ENCODE measurements around the gene PICALM.

Gene PICALM

GRCh38 chr11:86066033-86066432, 2.9 kb downstream of the PICALM start:
- TF ChIP-seq GATA3 (IDR thresholded peaks at IDR 0.05; ENCODE audit: low read depth, low read length) (no peak), GATA2 (IDR thresholded peaks at IDR 0.05; ENCODE audit: low read depth, low read length) (no peak)

- TF ChIP-seq GATA3 (IDR thresholded peaks at IDR 0.05; ENCODE audit: low read depth, low read length), result no peak
- TF ChIP-seq GATA2 (IDR thresholded peaks at IDR 0.05; ENCODE audit: low read depth, low read length), result no peak
These were observed 4.6 kb downstream of the PICALM start for GRCh38 chr11:86064220-86064803.

- TF ChIP-seq GATA2 (IDR thresholded peaks at IDR 0.05; ENCODE audit: low read depth, low read length), result no peak
- TF ChIP-seq GATA3 (IDR thresholded peaks at IDR 0.05; ENCODE audit: low read depth, low read length), result no peak
These were observed 5.3 kb downstream of the PICALM start for GRCh38 chr11:86063536-86063935.

GRCh38 chr11:86062719-86063118, 6.2 kb downstream of the PICALM start:
- TF ChIP-seq GATA3 (IDR thresholded peaks at IDR 0.05; ENCODE audit: low read depth, low read length) (no peak), GATA2 (IDR thresholded peaks at IDR 0.05; ENCODE audit: low read depth, low read length) (no peak)

- TF ChIP-seq GATA3 (IDR thresholded peaks at IDR 0.05; ENCODE audit: low read depth, low read length), result no peak
- TF ChIP-seq GATA2 (IDR thresholded peaks at IDR 0.05; ENCODE audit: low read depth, low read length), result no peak
These were observed 7.2 kb downstream of the PICALM start for GRCh38 chr11:86061483-86062205.

GRCh38 chr11:86060544-86060943, 8.3 kb downstream of the PICALM start:
- no peak for TF ChIP-seq GATA2 (IDR thresholded peaks at IDR 0.05; ENCODE audit: low read depth, low read length)
- TF ChIP-seq GATA3 (IDR thresholded peaks at IDR 0.05; ENCODE audit: low read depth, low read length), result no peak

- TF ChIP-seq GATA2 (IDR thresholded peaks at IDR 0.05; ENCODE audit: low read depth, low read length), result no peak
- no peak for TF ChIP-seq GATA3 (IDR thresholded peaks at IDR 0.05; ENCODE audit: low read depth, low read length)
These were observed 10.5 kb downstream of the PICALM start for GRCh38 chr11:86058360-86058759.

GRCh38 chr11:86056351-86056854, 12.5 kb downstream of the PICALM start:
- no peak for TF ChIP-seq GATA2 (IDR thresholded peaks at IDR 0.05; ENCODE audit: low read depth, low read length)
- no peak for TF ChIP-seq GATA3 (IDR thresholded peaks at IDR 0.05; ENCODE audit: low read depth, low read length)

GRCh38 chr11:86052693-86053641, 15.9 kb downstream of the PICALM start:
- TF ChIP-seq GATA3 (IDR thresholded peaks at IDR 0.05; ENCODE audit: low read depth, low read length) (no peak; the same call in 1 of the 2 replicates), GATA2 (IDR thresholded peaks at IDR 0.05; ENCODE audit: low read depth, low read length) (no peak)

GRCh38 chr11:86050196-86050709, 18.6 kb downstream of the PICALM start:
- TF ChIP-seq GATA3 (IDR thresholded peaks at IDR 0.05; ENCODE audit: low read depth, low read length) (no peak), GATA2 (IDR thresholded peaks at IDR 0.05; ENCODE audit: low read depth, low read length) (no peak)

- TF ChIP-seq GATA2 (IDR thresholded peaks at IDR 0.05; ENCODE audit: low read depth, low read length) (no peak), GATA3 (IDR thresholded peaks at IDR 0.05; ENCODE audit: low read depth, low read length) (no peak)
These were observed 21.5 kb downstream of the PICALM start for GRCh38 chr11:86047275-86047991.

- TF ChIP-seq GATA3 (IDR thresholded peaks at IDR 0.05; ENCODE audit: low read depth, low read length), result no peak
- TF ChIP-seq GATA2 (IDR thresholded peaks at IDR 0.05; ENCODE audit: low read depth, low read length), result no peak
These were observed 22.8 kb downstream of the PICALM start for GRCh38 chr11:86046116-86046515.

GRCh38 chr11:86043765-86044503, 24.9 kb downstream of the PICALM start:
- TF ChIP-seq GATA2 (IDR thresholded peaks at IDR 0.05; ENCODE audit: low read depth, low read length) (no peak), GATA3 (IDR thresholded peaks at IDR 0.05; ENCODE audit: low read depth, low read length) (no peak)

Measured in SH-SY5Y (cell line).